Naive B cell (primary cell): Measurements from ENCODE around the gene LRRC8B. TPM values are rescaled to one million over a fixed set of nuclear protein-coding genes. Genes with fewer than 3 reads are reported as not detected.
"Not testable (repeated sequence)": the region's sequence is repeated elsewhere in the genome, so short reads cannot be mapped to it uniquely, and the experiment has no call there.

Experiments
- ATAC-seq, 2 donors: fragments of 150-1000 bp; cut with Tn5 transposase; 2 replicates each; pipeline ENCODE4 v1.10.0; 2021; ENCODE audit warnings: low read depth in 2 of 2, mild to moderate bottlenecking in 2 of 2, moderate library complexity in 2 of 2
- DNase-seq: peaks from one replicate; pipeline ENCODE4 v3.0.0; 2022
- H3K27ac Mint-ChIP-seq, 6 donors: one replicate each; pipeline ENCODE4 v1.8.0; 2020 to 2022; ENCODE audit warnings: mild to moderate bottlenecking in 6 of 6, mixed read lengths in 6 of 6, moderate library complexity in 5 of 6, inconsistent platforms in 2 of 6
- H3K27me3 Mint-ChIP-seq, 3 donors: one replicate each; pipeline ENCODE4 v1.8.0; 2021 to 2022; ENCODE audit warnings: mixed read lengths in 3 of 3, mild to moderate bottlenecking in 1 of 3
- H3K36me3 Mint-ChIP-seq, 2 donors: one replicate each; pipeline ENCODE4 v1.8.0; 2020 to 2022; ENCODE audit warnings: mixed read lengths in 2 of 2, inconsistent platforms in 1 of 2, mild to moderate bottlenecking in 1 of 2
- H3K4me1 Mint-ChIP-seq, 3 donors: one replicate each; pipeline ENCODE4 v1.8.0; 2020 to 2022; ENCODE audit warnings: mixed read lengths in 3 of 3, inconsistent platforms in 1 of 3, mild to moderate bottlenecking in 1 of 3, moderate library complexity in 1 of 3
- H3K4me3 Mint-ChIP-seq, 8 donors: one replicate each; pipeline ENCODE4 v1.8.0; 2020 to 2022; ENCODE audit warnings: mild to moderate bottlenecking in 8 of 8, mixed read lengths in 8 of 8, moderate library complexity in 8 of 8, inconsistent platforms in 2 of 8
- H3K9me3 Mint-ChIP-seq, 7 donors: one replicate each; pipeline ENCODE4 v1.8.0; 2020 to 2022; ENCODE audit warnings: mixed read lengths in 7 of 7, mild to moderate bottlenecking in 5 of 7, inconsistent platforms in 2 of 7, moderate library complexity in 1 of 7
- polyA plus RNA-seq, 6 donors: library from polyadenylated mRNA; unstranded; fragments of 300-500 nt; fragmentation: Illumina TruSeq; gene quantifications; one replicate each; pipeline ENCODE4 v1.2.3, GENCODE V29; 2021; ENCODE audit warnings: low read depth in 6 of 6

Gene LRRC8B
- polyA plus RNA-seq, 6 donors from 2014 or later, result 5.3 to 11.7 (median 9.6) TPM

GRCh38 chr1:89529196-89529595 lies 4.6 kb downstream of the LRRC8B start:
- Mint-ChIP-seq H3K4me3 (no peak overlapping the region), H3K36me3 (peaks cover 6 to 8% of the 10 kb centered on the region in 2 donors)

GRCh38 chr1:89530444-89531089 lies 5.9 kb downstream of the LRRC8B start:
- ATAC-seq (no peak), DNase-seq (no peak)
- Mint-ChIP-seq H3K36me3 (peaks cover 6 to 8% of the 10 kb centered on the region in 2 donors), H3K27ac (no peak overlapping the region), H3K4me3 (no peak overlapping the region), H3K4me1 (peaks cover 10 to 24% (median 20%) of the 10 kb centered on the region in 3 donors), H3K9me3 (no peaks in the 10 kb centered on the region), H3K27me3 (no peaks in the 10 kb centered on the region)

More at GRCh38 chr1:89529196-89529595, 4.6 kb downstream of the LRRC8B start:
- Mint-ChIP-seq H3K27ac (no peak overlapping the region), H3K27me3 (no peaks in the 10 kb centered on the region), H3K4me1 (peaks cover 15 to 32% (median 22%) of the 10 kb centered on the region in 3 donors), H3K9me3 (no peaks in the 10 kb centered on the region)
- DNase-seq (no peak), ATAC-seq (no peak)

- H3K9me3 Mint-ChIP-seq, result no peaks in the 10 kb centered on the region
- no peak for DNase-seq
- H3K27ac Mint-ChIP-seq, result peak overlapping the region in 2 of 6 donors; percentile 26 to 90
- ATAC-seq, result no peak
- peaks cover 4 to 22% (median 19%) of the 10 kb centered on the region in 3 donors for H3K4me1 Mint-ChIP-seq
- no peaks in the 10 kb centered on the region for H3K27me3 Mint-ChIP-seq
- H3K4me3 Mint-ChIP-seq, result no peak overlapping the region
- peaks cover 6 to 8% of the 10 kb centered on the region in 2 donors for H3K36me3 Mint-ChIP-seq
These were observed 7.0 kb downstream of the LRRC8B start for GRCh38 chr1:89531480-89532139.

- Mint-ChIP-seq H3K27ac (peak overlapping the region in 1 of 6 donors; percentile 90), H3K36me3 (peaks cover 6 to 8% of the 10 kb centered on the region in 2 donors), H3K27me3 (no peaks in the 10 kb centered on the region), H3K9me3 (no peaks in the 10 kb centered on the region), H3K4me1 (peaks cover 4 to 26% (median 24%) of the 10 kb centered on the region in 3 donors), H3K4me3 (no peak overlapping the region)
- ATAC-seq, result no peak
- no peak for DNase-seq
These were observed 7.6 kb downstream of the LRRC8B start for GRCh38 chr1:89532228-89532627.

- peaks cover 5 to 28% (median 24%) of the 10 kb centered on the region in 3 donors for H3K4me1 Mint-ChIP-seq
- peaks cover 6 to 8% of the 10 kb centered on the region in 2 donors for H3K36me3 Mint-ChIP-seq
- DNase-seq, result no peak
- no peak overlapping the region for H3K27ac Mint-ChIP-seq
- H3K9me3 Mint-ChIP-seq, result no peaks in the 10 kb centered on the region
- H3K4me3 Mint-ChIP-seq, result no peak overlapping the region
- H3K27me3 Mint-ChIP-seq, result no peaks in the 10 kb centered on the region
- no peak for ATAC-seq
These were observed 8.2 kb downstream of the LRRC8B start for GRCh38 chr1:89532866-89533265.

GRCh38 chr1:89535537-89535936 lies 10.9 kb downstream of the LRRC8B start:
- peaks cover 11 to 41% (median 33%) of the 10 kb centered on the region in 3 donors for H3K4me1 Mint-ChIP-seq
- peaks cover 6 to 8% of the 10 kb centered on the region in 2 donors for H3K36me3 Mint-ChIP-seq
- peak overlapping the region in 2 of 6 donors; percentile 46 to 71 for H3K27ac Mint-ChIP-seq
- no peak for DNase-seq
- no peaks in the 10 kb centered on the region for H3K27me3 Mint-ChIP-seq
- ATAC-seq, result no peak
- H3K9me3 Mint-ChIP-seq, result no peaks in the 10 kb centered on the region
- no peak overlapping the region for H3K4me3 Mint-ChIP-seq

GRCh38 chr1:89536555-89537341 lies 12.1 kb downstream of the LRRC8B start:
- no peak for ATAC-seq
- H3K27me3 Mint-ChIP-seq, result no peaks in the 10 kb centered on the region
- peak overlapping the region in 1 of 6 donors; percentile 30 for H3K27ac Mint-ChIP-seq
- no peaks in the 10 kb centered on the region for H3K9me3 Mint-ChIP-seq
- H3K36me3 Mint-ChIP-seq, result peaks cover 6 to 8% of the 10 kb centered on the region in 2 donors
- H3K4me1 Mint-ChIP-seq, result peaks cover 12 to 42% (median 35%) of the 10 kb centered on the region in 3 donors
- H3K4me3 Mint-ChIP-seq, result no peak overlapping the region
- no peak for DNase-seq

GRCh38 chr1:89538361-89538760 lies 13.7 kb downstream of the LRRC8B start:
- peaks cover 10 to 27% (median 22%) of the 10 kb centered on the region in 3 donors for H3K4me1 Mint-ChIP-seq
- H3K27ac Mint-ChIP-seq, result peak overlapping the region in 3 of 6 donors; percentile 2 to 23 (median 4)
- no peak overlapping the region for H3K4me3 Mint-ChIP-seq
- H3K9me3 Mint-ChIP-seq, result no peaks in the 10 kb centered on the region
- no peaks in the 10 kb centered on the region for H3K36me3 Mint-ChIP-seq
- DNase-seq, result no peak
- peak in 1 of 2 donors; percentile 52 for ATAC-seq
- H3K27me3 Mint-ChIP-seq, result no peaks in the 10 kb centered on the region

- no peak for ATAC-seq
- Mint-ChIP-seq H3K4me1 (peaks cover 10 to 24% (median 19%) of the 10 kb centered on the region in 3 donors), H3K27ac (peak overlapping the region in 1 of 6 donors; percentile 36), H3K36me3 (no peaks in the 10 kb centered on the region), H3K27me3 (no peaks in the 10 kb centered on the region), H3K9me3 (no peaks in the 10 kb centered on the region), H3K4me3 (no peak overlapping the region)
- DNase-seq, result no peak
These were observed 14.5 kb downstream of the LRRC8B start for GRCh38 chr1:89539128-89539527.

GRCh38 chr1:89540406-89540970 lies 15.9 kb downstream of the LRRC8B start:
- no peak for ATAC-seq
- no peak for DNase-seq
- Mint-ChIP-seq H3K9me3 (no peaks in the 10 kb centered on the region), H3K36me3 (no peaks in the 10 kb centered on the region), H3K4me1 (peaks cover 10 to 24% (median 17%) of the 10 kb centered on the region in 3 donors), H3K27me3 (no peaks in the 10 kb centered on the region), H3K27ac (peak overlapping the region in 2 of 6 donors; percentile 49 to 57), H3K4me3 (peak overlapping the region in 2 of 8 donors; percentile 11 to 12)

GRCh38 chr1:89542345-89542744 lies 17.7 kb downstream of the LRRC8B start:
- H3K36me3 Mint-ChIP-seq, result no peaks in the 10 kb centered on the region
- no peak for DNase-seq
- H3K27me3 Mint-ChIP-seq, result no peaks in the 10 kb centered on the region
- H3K4me1 Mint-ChIP-seq, result peaks cover 10 to 15% (median 14%) of the 10 kb centered on the region in 3 donors
- ATAC-seq, result no peak
- H3K27ac Mint-ChIP-seq, result no peak overlapping the region
- H3K4me3 Mint-ChIP-seq, result no peak overlapping the region
- H3K9me3 Mint-ChIP-seq, result no peaks in the 10 kb centered on the region

GRCh38 chr1:89543632-89544031 lies 19.0 kb downstream of the LRRC8B start:
- H3K9me3 Mint-ChIP-seq, H3K27me3 Mint-ChIP-seq, H3K36me3 Mint-ChIP-seq, ATAC-seq, DNase-seq, H3K4me3 Mint-ChIP-seq, H3K4me1 Mint-ChIP-seq, H3K27ac Mint-ChIP-seq: not testable (repeated sequence)
